ENCODE data around the gene TENM4. TPM values are rescaled to one million over a fixed set of nuclear protein-coding genes. Genes with fewer than 3 reads are reported as not detected.

Gene TENM4
- polyA plus RNA-seq, 1 of the 3 experiments (the other 2 are of a cell fraction): 16.7 TPM

DNA sequence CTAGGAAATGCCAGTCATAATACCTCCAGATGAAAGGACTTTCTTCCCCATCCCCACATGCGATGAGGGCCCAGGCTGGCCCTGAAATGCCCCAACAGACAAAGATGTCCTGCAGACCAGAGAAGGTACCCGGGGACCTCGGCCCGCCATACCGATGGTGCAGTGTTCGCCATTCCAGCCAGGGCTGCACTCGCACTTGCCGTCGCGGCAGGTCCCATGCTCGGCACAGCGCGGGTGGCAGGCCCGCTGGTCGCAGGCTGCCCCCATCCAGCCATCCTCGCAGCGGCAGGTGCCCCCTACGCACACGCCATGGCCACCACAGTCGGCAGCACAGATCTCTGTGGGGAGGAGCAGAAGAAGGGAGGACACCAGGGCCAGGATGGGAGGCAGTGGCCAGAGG, 654.1 kb downstream of the TENM4 start (continued):
- TF ChIP-seq YY1 (IDR thresholded peaks at IDR 0.05; ENCODE audit: low read depth): no peak

GRCh38 chr11:78786086-78786485, 654.7 kb downstream of the TENM4 start:
- WGBS (ENCODE audit: low lambda C conversion rate): 47% methylated on average over 5 of the region's 5 CpGs
- peaks cover 15% of the 10 kb centered on the region for H3F3A ChIP-seq (replicated peaks; ENCODE audit: insufficient read depth)
- no peak overlapping the region for H2AFZ ChIP-seq (ENCODE audit: low read depth)
- H3K9me3 ChIP-seq: no peaks in the 10 kb centered on the region
- TF ChIP-seq, protein P1, sequence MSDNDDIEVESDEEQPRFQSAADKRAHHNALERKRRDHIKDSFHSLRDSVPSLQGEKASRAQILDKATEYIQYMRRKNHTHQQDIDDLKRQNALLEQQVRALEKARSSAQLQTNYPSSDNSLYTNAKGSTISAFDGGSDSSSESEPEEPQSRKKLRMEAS (IDR thresholded peaks at IDR 0.05; ENCODE audit: low read depth): no peak
- TF ChIP-seq, protein P2, sequence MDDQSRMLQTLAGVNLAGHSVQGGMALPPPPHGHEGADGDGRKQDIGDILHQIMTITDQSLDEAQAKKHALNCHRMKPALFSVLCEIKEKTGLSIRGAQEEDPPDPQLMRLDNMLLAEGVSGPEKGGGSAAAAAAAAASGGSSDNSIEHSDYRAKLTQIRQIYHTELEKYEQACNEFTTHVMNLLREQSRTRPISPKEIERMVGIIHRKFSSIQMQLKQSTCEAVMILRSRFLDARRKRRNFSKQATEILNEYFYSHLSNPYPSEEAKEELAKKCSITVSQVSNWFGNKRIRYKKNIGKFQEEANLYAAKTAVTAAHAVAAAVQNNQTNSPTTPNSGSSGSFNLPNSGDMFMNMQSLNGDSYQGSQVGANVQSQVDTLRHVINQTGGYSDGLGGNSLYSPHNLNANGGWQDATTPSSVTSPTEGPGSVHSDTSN (IDR thresholded peaks at IDR 0.05): no peak
- H3K4me2 ChIP-seq: no peak overlapping the region
- peaks cover under 1 to 25% of the 10 kb centered on the region in 2 experiments for H3K36me3 ChIP-seq (replicated peaks in 1 of 2; ENCODE audit: control insufficient read depth in 1 of 2, insufficient read depth in 2 of 2, low read length in 1 of 2)
- ChIA-PET POLR2A (no interaction called here), CTCF (interaction anchor here (0.9 to 3.5 kb wide), 4 partner anchors 11 to 139 kb away, joined by 3 to 21 read pairs (median 4); no protein-coding TSS in a partner anchor)
- no peaks in the 10 kb centered on the region for H3K9me2 ChIP-seq
- peak overlapping the region in 1 of 2 experiments; percentile 85; a peak in 2 of 4 replicates for H3K27ac ChIP-seq (ENCODE audit: low read depth in 2 of 2, low read length in 1 of 2)
- H3K9ac ChIP-seq: no peak overlapping the region
- H3K4me1 ChIP-seq (ENCODE audit: control insufficient read depth in 1 of 2, insufficient read depth in 2 of 2, low read depth in 1 of 2, low read length in 1 of 2): peaks cover 9 to 35% of the 10 kb centered on the region in 2 experiments; a peak in 3 of 4 replicates
- H4K20me1 ChIP-seq (ENCODE audit: insufficient read depth): no peaks in the 10 kb centered on the region
- H3K27me3 ChIP-seq (ENCODE audit: insufficient read depth): no peaks in the 10 kb centered on the region
- DNase-seq: peak; percentile 83
- H3K79me2 ChIP-seq (ENCODE audit: insufficient read depth): no peaks in the 10 kb centered on the region
- H3K4me3 ChIP-seq (ENCODE audit: low read depth in 2 of 2, low read length in 1 of 2): no peak overlapping the region

DNA sequence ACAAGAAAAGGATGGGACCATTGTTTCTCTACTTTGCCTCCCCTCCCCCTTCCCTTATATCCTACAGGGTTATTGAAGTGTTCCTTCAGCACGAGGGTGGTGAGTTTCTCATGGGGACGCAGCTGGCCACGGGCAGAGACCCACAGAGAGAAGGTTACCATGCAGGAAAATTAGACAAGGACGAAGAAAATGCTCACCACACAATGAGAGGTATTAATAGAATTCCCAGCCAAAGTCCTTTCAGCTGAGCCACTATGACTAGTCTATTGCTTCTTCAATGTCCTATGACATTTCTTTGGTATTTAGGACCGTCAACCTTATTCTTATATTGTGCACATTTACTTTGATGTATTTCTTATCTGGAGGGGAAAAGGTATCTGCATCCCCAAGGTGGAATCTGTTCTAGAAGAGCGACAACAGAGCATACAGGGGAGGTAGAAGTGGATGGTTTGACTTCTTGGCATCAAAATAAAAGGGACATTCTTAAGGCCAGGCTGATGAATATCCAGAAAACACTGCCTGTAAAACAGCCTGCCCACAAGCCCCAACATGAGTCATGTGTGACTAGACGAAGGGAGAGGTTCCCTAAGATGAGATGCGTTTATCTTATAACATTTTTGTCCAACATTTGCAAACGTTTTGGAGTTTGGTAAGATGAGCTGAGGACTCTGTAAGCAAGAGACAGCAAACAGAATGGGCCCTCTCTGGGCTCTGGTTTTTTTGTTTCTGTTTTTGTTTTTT, 656.3 kb downstream of the TENM4 start:
- Histone ChIP-seq H3K79me2 (ENCODE audit: insufficient read depth) (no peaks in the 10 kb centered on the region), H3K27ac (ENCODE audit: low read depth in 2 of 2, low read length in 1 of 2) (peak overlapping the region; percentile 48 to 64; a peak in 3 of 4 replicates), H3K4me2 (no peak overlapping the region), H3K9ac (no peak overlapping the region), H2AFZ (ENCODE audit: low read depth) (no peak overlapping the region), H4K20me1 (ENCODE audit: insufficient read depth) (no peaks in the 10 kb centered on the region), H3K4me1 (ENCODE audit: control insufficient read depth in 1 of 2, insufficient read depth in 2 of 2, low read depth in 1 of 2, low read length in 1 of 2) (peaks cover 9 to 35% of the 10 kb centered on the region in 2 experiments; a peak in 3 of 4 replicates), H3K9me3 (no peaks in the 10 kb centered on the region), H3K36me3 (replicated peaks in 1 of 2; ENCODE audit: control insufficient read depth in 1 of 2, insufficient read depth in 2 of 2, low read length in 1 of 2) (peaks cover 4 to 30% of the 10 kb centered on the region in 2 experiments), H3K4me3 (ENCODE audit: low read depth in 2 of 2, low read length in 1 of 2) (no peak overlapping the region; a peak in 1 of 4 replicates), H3F3A (replicated peaks; ENCODE audit: insufficient read depth) (peaks cover 15% of the 10 kb centered on the region), H3K9me2 (no peaks in the 10 kb centered on the region), H3K27me3 (ENCODE audit: insufficient read depth) (no peaks in the 10 kb centered on the region)
- 70% methylated on average over 9 of the region's 9 CpGs for WGBS (ENCODE audit: low lambda C conversion rate)
- ChIA-PET POLR2A (no interaction called here), CTCF (interaction anchor here (1.9 to 3.5 kb wide), 2 partner anchors 13 to 139 kb away, joined by 8 to 21 read pairs; no protein-coding TSS in a partner anchor)
- TF ChIP-seq TAF1 (IDR thresholded peaks at IDR 0.05; ENCODE audit: borderline replicate concordance, low read depth, low read length): no peak
- peak; percentile 32; the same call in 1 of the 2 replicates for TF ChIP-seq JUND (IDR thresholded peaks at IDR 0.05)
- TF ChIP-seq TCF12 (IDR thresholded peaks at IDR 0.05): peak; percentile 23; the same call in 1 of the 2 replicates
- peak; percentile 50; the same call in 1 of the 2 replicates for TF ChIP-seq FOSL2 (IDR thresholded peaks at IDR 0.05; ENCODE audit: borderline replicate concordance, low read depth)
- 0 out of 2 replicates have a peak, but pooled peaks have one; percentile 6 for TF ChIP-seq NFIC (IDR thresholded peaks at IDR 0.05; ENCODE audit: borderline replicate concordance)
- no peak for DNase-seq

Data from SK-N-SH (cell line).